ENCODE results near the gene CUL9. TPM values are rescaled to one million over a fixed set of nuclear protein-coding genes. Genes with fewer than 3 reads are reported as not detected.

The CUL9 gene
- total RNA-seq, 1 donor from 2014 or later, result 14.5 TPM

- no peak for DNase-seq (ENCODE audit: low read depth)
Measured at GRCh38 chr6:43226192-43226851, 44.3 kb downstream of the CUL9 start.

- DNase-seq (ENCODE audit: low read depth), result peak; percentile 80
Measured at GRCh38 chr6:43228951-43229802, 47.2 kb downstream of the CUL9 start, which contains the start of gene DNPH1. DNPH1 (minus strand) TSS chr6:43229481; CDS start chr6:43229456, 25 bp downstream.

GRCh38 chr6:43229803-43230620 is 48.0 kb downstream of the CUL9 start:
- peak; percentile 5 for DNase-seq (ENCODE audit: low read depth)

- DNase-seq (ENCODE audit: low read depth), result no peak
Measured at GRCh38 chr6:43231053-43231452, 49.1 kb downstream of the CUL9 start.

GRCh38 chr6:43231735-43232450 is 49.9 kb downstream of the CUL9 start:
- DNase-seq (ENCODE audit: low read depth), result no peak

GRCh38 chr6:43235841-43236240 is 53.8 kb downstream of the CUL9 start:
- no peak for DNase-seq (ENCODE audit: low read depth)

GRCh38 chr6:43239054-43239453 is 57.1 kb downstream of the CUL9 start:
- no peak for DNase-seq (ENCODE audit: low read depth)

- no peak for DNase-seq (ENCODE audit: low read depth)
Measured at GRCh38 chr6:43240950-43241349, 59.0 kb downstream of the CUL9 start.

GRCh38 chr6:43241446-43241845 is 59.5 kb downstream of the CUL9 start:
- DNase-seq (ENCODE audit: low read depth), result no peak

GRCh38 chr6:43242908-43243663 is 61.1 kb downstream of the CUL9 start, which contains the start of gene TTBK1:
TTBK1 (plus strand) TSS chr6:43243481; CDS start chr6:43246661, 3,180 bp downstream.
- no peak for DNase-seq (ENCODE audit: low read depth)

GRCh38 chr6:43243664-43244321 is 61.8 kb downstream of the CUL9 start:
- no peak for DNase-seq (ENCODE audit: low read depth)

GRCh38 chr6:43246301-43247113 is 64.5 kb downstream of the CUL9 start:
- no peak for DNase-seq (ENCODE audit: low read depth)

- peak; percentile 57 for DNase-seq (ENCODE audit: low read depth)
Measured at GRCh38 chr6:43247114-43247999, 65.4 kb downstream of the CUL9 start.

- no peak for DNase-seq (ENCODE audit: low read depth)
Measured at GRCh38 chr6:43248101-43248500, 66.1 kb downstream of the CUL9 start.

- DNase-seq (ENCODE audit: low read depth), result no peak
Measured at GRCh38 chr6:43248791-43249190, 66.8 kb downstream of the CUL9 start.

- no peak for DNase-seq (ENCODE audit: low read depth)
Measured at GRCh38 chr6:43250992-43251373, 69.0 kb downstream of the CUL9 start.

- no peak for DNase-seq (ENCODE audit: low read depth)
Measured at GRCh38 chr6:43253401-43253800, 71.4 kb downstream of the CUL9 start.
